Occipital lobe (tissue), 2 donors: ENCODE data around the gene SMYD3. TPM values are rescaled to one million over a fixed set of nuclear protein-coding genes. Genes with fewer than 3 reads are reported as not detected.
"Not testable (repeated sequence)": the region's sequence is repeated elsewhere in the genome, so short reads cannot be mapped to it uniquely, and the experiment has no call there.

ENCODE experiments used
- DNase-seq: peaks from one replicate; lab custom pipeline; 2025; lab: John Stamatoyannopoulos, UW
- total RNA-seq: library from RNA; depleted of rRNA; stranded (reverse); fragments of >200 nt; gene quantifications from one replicate; pipeline ENCODE4 v1.2.3, GENCODE V29; 2014

SMYD3 gene
- total RNA-seq, 1 donor from 2014 or later = 25.3 TPM

DNA sequence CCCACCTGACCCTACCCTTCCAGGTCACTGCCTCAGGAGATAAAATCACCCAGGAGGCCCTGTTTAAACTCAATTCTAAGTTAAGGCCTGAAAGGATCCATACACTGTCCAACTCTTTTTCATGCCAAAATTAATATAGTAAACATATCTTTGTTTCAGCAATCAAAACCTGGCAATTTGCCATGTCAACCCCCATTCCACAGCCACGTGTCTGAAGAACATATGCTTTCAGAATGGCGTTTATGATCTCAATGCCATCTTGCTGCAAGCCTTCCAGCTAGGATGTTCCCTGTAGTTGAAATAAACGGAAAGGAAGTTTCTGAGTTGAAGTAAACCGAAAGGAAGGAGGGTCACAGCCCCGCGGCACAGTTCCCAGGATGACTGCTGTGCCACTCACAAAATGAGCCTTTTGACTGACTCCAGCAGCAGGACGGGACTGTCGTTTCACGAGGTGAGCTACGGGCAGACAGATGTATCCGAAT lies 472.0 kb downstream of the SMYD3 start:
- no peak for DNase-seq

DNA sequence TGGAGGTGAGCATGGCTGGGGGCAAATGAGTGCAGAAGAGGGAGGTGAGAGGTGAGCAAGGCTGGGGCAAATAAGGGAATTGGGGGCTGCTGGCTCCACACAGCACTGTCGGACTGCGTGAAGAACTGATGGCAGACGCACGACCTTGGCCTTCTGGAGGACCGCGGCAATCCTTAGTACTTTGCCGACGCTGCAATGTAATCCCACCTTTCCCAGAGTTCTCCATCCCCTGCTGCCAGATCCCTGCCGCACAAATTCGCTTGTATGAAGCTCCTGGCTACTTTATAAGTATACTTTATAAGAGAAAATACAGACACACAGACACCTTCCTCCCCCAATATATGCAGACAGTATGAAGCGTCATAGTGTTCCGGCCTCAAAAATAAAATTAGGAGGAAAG lies 472.4 kb downstream of the SMYD3 start:
- no peak for DNase-seq

DNA sequence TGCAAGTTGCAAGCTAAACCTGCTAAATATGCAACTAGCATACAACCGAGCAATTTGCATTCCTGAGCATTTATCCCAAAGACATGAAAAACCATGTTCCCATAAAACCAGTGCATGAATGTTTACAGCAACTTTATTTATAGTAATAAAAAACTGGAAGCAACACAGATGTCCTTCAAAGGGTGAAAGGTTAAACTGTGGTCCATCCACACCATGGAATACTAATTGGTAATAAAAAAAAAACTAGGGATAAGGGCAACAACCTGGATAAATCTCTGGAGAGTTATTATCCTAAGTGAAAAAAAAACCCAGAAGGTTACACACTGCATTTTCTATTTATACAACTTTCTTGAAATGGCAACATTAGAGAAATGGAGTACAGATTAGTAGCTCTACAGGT lies 474.1 kb downstream of the SMYD3 start:
- DNase-seq = no peak

DNA sequence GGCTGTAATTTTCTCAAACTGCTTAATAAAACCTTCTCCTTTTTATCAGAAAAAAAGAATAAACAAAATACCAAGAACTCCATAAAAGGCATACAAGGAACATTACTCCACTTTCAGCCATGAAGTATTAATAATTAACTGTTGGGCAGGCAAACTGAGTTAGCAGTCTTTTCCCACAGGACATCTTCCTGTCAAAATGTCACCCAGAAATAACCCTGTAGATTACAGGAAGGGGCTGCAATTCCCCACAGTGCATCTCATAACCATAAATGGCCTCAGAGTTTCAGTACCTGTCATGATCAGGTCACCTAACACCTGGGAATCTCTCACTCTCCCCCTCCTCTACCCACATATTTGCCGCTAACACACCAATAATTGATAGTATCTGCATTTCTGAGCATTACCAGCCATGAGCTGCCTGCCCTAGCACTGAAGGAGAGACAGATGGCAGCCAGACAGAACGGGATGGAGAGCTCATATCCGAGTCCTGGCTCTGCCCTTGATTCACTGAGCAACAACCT lies 475.0 kb downstream of the SMYD3 start:
- DNase-seq = no peak

DNA sequence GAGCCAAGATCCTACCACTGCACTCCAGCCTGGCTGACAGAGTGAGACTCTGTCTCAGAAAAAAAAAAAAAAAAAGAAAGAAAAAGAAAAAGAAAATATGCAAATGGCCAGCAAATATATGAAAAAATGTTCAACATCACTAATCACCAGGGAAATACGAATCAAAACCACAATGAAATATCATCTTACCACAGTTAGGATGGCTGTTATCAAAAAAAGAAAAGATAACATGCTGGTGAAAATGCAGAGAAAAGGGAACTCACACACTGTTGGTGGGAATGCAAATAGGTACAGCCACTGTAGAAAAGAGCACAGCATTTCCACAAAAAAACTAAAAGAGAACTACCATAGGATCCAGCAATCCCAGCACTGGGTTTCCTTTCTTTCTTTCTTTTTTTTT lies 477.5 kb downstream of the SMYD3 start:
- no peak for DNase-seq

DNA sequence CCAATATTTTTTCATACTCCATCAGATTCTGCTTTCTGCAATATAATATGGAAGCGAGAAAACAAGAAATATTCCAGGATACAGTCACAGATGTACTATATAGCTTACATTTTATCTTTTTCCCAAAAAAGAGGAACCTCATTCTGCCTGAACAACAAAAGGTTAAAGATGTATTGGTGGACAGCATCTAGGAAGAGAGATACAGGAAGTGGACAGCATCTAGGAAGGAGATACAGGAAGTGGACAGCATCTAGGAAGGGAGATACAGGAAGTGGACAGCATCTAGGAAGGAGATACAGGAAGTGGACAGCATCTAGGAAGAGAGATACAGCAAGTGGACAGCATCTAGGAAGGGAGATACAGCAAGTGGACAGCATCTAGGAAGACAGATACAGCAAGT lies 483.0 kb downstream of the SMYD3 start:
- DNase-seq = not testable (repeated sequence)

DNA sequence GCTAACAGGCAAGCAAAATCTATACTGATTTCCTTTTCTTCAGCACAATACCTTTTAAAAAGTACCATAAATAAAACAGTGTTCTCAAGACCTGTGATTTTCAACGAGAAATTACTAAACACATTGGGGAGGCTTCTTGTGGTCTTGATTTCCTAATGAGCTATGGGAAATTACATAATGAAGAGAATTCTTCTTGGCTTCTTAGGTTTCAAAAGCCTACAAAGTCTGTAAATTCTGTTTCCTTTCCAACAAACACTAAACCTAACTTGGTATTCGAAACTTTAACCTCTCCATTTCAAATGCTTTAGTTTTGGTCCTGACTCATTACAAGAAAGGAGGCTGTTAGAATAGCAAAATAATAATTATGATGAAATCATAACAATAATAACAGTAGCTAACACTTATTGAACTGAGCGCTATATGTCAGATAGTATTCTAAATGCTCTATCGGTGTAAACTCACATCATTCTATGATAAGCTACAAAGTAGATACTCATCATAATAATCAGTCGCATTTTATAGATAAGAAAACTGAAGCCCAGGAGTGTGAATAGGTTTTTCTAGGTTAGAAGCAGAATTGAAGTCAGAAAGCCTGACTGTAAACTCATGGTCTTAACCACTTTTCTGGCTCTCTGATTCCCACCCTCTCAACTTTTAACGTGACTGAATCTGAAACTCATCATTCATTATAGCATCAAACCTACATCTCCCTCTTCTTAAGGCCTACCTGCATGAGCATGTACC lies 486.7 kb downstream of the SMYD3 start:
- DNase-seq = no peak

DNA sequence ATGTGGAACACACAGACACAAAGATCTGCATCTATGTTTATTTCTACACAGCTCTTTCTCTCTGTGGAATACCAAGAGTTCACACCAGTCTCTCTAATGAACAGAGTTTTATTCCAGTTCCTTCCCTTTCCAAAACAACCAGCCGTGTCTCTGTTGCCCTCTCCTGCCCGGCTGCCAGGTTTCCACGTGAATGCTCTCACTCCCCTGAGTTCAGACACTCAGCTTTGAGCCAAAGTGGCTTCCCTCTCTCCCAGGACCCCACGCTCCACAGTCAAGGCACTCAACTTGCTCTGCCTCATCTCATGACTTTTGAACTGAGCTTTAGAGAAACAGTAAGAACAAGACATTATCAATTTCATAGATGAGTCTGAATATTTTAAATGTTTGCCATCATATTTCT lies 488.9 kb downstream of the SMYD3 start:
- DNase-seq = no peak

DNA sequence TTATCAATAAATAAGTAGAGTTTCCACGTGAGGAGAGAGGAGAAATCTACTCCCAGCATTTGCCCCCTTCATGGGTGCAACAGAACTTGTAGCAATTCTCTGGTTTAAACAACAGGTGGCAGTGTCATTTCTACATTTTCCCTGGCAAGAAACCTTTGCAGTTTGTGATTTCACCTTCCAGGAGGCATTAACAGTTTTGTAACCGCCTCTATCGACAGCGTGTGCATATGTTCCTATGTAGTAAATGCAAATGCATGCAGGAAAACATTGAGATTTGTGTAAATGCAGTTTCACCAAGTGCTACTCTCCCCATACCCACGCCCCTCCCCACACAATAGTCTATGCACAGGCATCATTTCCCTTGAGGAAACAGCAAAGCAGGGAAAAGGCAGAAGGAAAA lies 494.7 kb downstream of the SMYD3 start:
- DNase-seq = no peak

DNA sequence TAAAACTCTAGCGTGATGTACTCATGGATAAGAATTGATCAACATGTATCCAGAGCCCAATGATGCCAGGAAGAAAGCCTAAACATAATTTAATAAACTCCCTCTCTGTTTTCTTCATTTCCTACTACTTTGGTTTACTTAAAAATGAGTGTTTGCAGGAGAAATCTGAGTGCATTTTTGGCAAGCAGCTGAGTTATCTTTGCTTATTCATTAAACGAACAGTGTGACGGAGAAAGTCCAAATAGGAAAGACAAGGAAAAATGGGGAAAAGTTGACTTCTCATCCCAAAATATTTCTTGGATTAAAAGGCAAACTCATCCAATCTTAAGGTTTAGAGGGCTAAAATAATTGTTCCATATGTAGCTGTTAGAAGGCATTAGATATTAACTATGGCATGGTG lies 496.7 kb downstream of the SMYD3 start:
- DNase-seq = no peak

DNA sequence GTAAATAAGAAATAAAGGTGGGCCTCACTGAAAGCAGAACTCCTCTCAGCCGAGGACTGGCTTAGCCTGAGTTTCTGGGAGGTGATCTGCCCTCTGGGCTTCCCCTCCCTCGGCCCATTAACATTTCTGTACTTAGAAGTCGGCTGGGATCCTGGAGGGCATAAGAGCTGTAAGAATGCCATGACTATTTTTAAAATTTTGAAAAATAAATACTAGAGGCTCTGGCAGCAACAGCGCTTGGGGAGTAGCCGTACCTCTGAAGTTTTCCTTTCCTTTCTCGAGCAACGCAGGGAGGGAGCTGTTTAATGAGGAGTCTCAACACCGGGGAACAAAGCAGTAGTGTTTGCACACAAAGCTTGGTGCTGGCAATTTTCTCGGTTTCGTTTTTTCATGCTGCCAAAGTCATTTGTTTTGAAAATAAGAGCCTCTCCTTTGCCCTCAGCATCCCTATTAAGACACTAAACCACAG lies 498.7 kb downstream of the SMYD3 start:
- DNase-seq = no peak

DNA sequence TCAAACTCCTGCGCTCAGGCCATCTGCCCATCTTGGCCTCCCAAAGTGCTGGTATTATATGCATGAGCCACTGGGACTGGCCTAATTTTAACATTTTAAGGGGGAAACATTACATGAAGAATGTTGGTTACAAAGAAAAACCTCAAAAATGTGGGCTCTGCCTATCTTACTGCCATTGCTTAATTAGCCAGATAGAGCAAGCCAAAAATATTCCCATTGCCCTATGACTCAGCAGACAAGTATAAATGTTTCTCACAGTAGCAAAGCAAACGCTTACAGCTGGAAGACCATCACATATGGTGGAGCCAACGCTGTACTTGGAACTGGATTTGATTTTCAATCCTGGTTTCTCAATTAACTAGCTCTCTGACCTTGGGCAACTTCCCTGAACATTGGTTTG lies 502.0 kb downstream of the SMYD3 start:
- DNase-seq = no peak

DNA sequence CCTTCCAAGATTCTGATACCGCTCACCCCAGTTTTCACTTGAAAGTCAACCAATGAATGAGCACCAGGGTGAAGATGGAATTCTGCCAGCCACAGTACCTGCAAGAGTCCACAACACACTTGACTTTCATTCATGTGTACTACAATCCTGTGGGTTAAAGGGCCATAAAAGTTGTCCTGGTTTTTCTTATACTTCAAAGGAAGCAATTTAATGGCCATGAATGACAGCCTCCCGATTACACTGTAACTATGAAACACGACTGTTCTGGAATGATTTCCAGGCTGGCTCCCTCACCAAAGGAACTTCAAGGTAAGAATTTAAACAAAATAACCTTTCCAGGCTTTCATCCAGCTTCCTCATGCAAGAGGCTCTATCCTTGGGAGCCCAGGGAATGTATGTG lies 502.8 kb downstream of the SMYD3 start:
- no peak for DNase-seq

DNA sequence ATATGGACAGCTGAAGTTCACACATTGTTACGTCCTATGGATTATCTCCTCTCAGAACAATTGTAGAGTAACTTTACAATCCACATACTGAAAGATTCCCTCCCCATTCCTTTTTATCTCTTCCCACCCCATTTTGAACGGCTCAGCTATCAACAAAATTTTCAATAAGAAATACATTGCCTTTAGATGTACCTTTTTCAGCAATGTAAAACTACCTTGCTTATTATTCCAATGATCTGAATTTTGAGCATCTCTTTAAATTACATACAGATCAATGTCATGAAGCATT lies 503.7 kb downstream of the SMYD3 start:
- DNase-seq = no peak

DNA sequence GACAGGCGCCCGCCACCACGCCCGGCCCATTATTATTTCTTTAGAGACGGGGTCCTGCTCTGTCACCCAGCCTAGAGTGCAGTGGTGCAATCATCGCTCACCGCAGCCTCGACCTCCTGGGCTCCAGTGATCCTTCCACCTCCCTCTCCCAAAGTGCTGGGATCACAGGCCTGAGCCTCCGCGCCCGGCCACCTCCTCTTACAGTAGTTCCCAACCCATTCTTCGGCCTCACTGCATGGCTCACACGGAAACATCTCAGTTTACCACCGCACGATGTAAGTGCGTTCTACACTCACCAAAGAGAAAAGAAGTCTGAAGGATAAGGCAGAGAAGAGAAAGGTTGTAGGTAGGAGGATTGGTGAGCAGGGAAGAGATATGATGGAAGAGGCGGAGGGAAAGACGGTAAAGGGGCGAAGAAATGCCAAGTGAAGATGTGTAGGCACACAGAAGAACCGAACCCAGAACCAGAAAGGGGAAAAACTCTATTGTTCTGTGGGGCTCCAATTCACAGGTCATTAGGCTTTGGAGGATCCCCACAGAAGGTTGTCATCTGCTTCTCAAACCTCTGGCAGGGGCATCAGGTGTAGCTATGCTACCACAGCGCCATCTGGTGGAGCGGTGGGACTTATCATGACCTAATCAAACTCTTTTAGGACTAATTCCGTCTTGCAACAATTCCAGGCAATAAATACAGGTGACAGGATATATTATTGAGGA lies 504.2 kb downstream of the SMYD3 start:
- peak; percentile 45 for DNase-seq

DNA sequence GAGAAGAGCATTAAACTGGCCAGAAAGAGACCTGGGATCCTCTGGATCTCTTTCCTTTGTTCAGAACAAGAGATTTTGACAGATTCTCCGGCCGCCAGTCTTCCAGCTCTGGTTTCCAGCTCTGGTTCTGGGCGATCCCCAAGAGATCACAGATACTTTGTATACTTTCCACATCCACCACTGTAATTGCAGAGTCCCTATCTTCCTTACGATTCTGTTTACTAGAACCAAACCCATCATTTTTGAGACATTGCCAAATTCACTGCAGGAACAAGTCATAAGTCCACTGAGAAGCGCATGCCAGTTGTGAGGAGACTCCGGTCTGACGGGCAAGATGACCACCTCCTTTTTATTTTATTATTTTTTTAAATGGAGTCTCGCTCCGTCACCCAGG lies 505.2 kb downstream of the SMYD3 start:
- DNase-seq = no peak

DNA sequence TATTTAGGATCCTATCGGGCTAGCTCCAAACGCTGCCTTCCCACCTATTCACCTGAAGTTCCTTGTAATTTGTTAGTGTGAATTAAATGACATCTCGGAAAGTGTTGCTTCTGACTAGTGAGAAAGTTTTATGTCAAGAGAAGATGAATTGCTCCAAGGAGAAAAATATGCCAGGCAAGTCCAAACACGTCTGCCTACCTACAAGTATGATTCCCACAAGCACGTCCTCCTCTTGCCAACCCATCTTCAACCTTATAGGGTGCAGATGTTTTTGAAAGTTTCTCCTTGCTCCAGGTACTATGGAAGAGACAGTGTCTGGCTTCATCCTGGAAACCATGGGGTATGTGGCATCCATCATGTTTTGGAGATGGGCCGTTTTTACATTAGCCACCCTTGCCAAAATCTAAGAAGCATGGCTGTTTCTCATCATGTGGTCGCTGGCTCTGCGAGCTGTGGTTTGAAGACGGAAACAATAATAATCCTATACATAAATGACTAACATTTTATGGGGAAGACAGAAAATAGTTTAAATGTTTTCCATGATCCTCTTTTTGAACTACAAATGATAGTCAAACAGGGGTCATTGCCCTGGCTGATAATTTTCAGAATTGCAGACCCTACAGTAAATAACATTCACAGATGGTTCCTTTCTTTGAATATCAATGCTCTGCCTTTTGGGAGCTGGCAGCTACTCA lies 505.8 kb downstream of the SMYD3 start:
- no peak for DNase-seq

DNA sequence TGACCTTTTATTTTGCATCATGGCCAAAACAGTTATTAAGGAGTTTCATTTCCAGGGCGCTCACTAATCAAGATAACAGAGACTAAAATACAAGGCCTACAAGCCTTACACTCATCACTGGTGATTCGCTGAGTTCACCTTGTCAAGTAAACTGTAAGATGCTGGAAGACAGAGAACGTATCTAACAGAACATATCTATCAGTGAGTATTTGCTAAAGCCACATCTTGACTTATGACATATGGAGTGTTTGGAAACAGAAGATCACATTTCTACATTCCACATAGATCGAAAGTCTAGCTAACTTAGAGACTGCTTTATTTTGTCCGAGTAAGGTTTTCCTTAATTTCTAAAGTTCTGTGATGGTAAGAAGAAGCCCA lies 506.5 kb downstream of the SMYD3 start:
- no peak for DNase-seq

DNA sequence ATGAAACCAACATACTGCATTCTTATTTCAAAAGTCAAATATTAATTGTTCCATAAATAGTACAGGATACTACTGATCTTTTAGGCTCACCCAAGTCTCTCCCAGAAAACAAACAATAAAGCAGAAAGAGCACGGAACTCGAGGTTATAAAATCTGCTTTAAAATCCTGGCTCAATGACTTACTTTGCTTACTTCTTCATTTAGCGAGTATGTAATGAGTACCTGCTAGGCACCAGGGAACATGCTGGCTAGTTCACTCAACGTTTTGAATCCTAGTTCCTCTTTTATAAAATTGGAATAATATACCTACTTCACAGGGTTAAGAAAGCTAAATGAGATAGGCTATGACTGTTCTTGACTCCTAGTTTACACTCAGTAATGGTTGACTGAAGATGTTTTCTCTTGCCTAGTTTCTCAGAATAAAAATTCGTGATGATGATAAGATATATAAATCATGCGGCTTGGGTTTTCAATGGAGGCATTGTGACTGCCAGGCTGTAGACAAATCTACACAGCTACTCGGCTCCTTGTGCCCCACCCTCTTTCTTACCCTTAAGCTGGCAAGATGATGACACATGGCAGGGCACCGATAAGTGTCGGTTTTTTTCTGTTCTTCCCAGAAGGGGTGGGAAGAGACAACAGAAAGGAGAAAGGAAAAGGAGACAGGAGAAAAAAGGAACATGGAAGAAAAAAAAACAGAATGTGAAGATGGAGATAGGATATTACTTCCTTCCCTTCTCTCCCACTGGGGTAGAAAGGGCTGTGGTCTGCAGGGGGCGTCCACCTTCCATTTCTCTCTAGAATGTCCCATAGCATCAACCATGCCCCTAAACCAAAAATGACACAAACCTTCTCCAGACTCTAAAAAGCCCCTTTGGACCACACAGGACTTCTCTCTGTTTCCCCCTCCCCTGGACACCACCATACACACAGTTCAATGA lies 507.1 kb downstream of the SMYD3 start:
- no peak for DNase-seq

DNA sequence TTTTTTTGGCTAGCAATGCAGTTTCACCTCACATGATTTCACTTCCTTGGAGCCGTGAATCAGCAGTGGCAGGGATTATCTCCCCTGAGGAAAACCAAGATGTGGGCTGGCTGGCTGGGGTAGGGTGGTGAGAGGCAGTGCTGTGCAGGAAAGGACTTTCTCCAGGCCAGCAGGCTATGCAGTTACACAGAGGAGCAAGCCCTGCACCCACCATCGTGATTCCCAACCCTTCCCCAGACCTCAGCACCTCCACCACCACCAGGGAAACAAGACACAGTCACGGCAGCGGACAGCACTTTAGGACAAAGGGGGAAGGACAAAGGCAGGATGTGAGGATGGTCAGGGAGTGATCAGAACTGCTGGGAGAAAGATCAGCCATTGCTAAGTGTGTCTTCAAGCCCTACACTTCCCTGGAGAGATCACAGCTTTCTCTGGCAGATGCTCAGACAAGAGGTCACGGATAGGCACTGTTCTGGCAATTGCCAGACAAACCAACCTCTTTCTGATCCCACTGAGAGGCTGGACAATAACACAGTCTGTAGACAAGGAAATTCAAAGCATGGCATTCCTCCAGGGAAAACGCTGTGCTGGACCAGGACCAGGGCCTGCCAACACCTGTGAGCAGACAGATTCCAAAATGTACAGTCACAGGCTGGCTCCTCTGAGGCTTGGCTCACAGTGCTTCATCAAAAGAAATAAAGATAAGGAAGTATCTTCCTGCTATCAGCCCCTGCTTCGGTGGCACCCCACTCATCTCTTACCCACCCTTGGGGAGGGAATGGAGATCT lies 509.4 kb downstream of the SMYD3 start:
- DNase-seq = no peak
